ENCODE results near the gene PSD2. TPM values are rescaled to one million over a fixed set of nuclear protein-coding genes. Genes with fewer than 3 reads are reported as not detected.

PSD2 gene
- total and polyA plus RNA-seq, 2 donors (not counting 1 experiment from before 2014, with no cell fraction given): 0.10 to 0.17 TPM

DNA sequence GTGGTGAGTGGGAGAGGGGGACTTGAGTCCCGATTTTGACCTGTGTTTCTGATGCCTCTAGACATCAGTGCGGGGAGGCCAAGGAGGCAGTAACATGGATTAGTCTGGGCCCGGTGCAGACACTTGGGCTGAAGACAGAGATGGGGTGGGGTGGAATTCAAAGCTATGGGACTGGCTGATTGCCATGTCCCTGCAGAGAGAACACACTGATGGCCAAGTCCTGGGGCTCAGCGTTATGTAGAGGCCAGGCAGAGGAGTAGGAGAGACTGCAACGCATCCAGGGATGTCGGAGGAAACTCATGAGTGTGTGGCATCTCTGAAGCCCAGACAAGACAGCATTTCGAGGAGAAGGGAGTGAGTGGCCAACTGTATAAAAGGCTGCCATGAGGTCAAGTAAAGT lies 30.1 kb downstream of the PSD2 start:
- Histone ChIP-seq H3K4me2 (replicated peaks; ENCODE audit: low read depth, low read length, poor library complexity, severe bottlenecking) (no peak overlapping the region), H3K27ac (ENCODE audit: low read length in 2 of 2) (no peak overlapping the region), H4K20me1 (ENCODE audit: control insufficient read depth, insufficient read depth, low read length, poor library complexity, severe bottlenecking) (no peaks in the 10 kb centered on the region), H3K9ac (ENCODE audit: low read length) (no peak overlapping the region), H3K4me3 (ENCODE audit: control extremely low read depth in 1 of 5, extremely low read depth in 1 of 5, insufficient read depth in 1 of 5, low read depth in 2 of 5, low read length in 4 of 5) (no peak overlapping the region), H3K79me2 (ENCODE audit: control insufficient read depth, insufficient read depth, low read length) (no peaks in the 10 kb centered on the region), H3K27me3 (replicated peaks in 1 of 4; ENCODE audit: control extremely low read depth in 1 of 4, control insufficient read depth in 3 of 4, insufficient read depth in 4 of 4, low read length in 3 of 4) (peaks cover 0 to 3% (median 0%) of the 10 kb centered on the region in 4 experiments), H2AFZ (ENCODE audit: insufficient read depth, low read depth, low read length, poor library complexity, severe bottlenecking) (no peak overlapping the region), H3K4me1 (ENCODE audit: control insufficient read depth in 2 of 2, insufficient read depth in 2 of 2, low read length in 2 of 2) (no peaks in the 10 kb centered on the region), H3K36me3 (replicated peaks in 1 of 2; ENCODE audit: control extremely low read depth in 1 of 2, control insufficient read depth in 1 of 2, extremely low read depth in 1 of 2, insufficient read depth in 2 of 2, low read length in 1 of 2) (no peaks in the 10 kb centered on the region), H3K9me3 (ENCODE audit: control extremely low read depth in 1 of 3, control insufficient read depth in 2 of 3, insufficient read depth in 1 of 3, low read length in 2 of 3) (no peaks in the 10 kb centered on the region)
- Mint-ChIP-seq H3K4me3 (no peak overlapping the region), H3K9me3 (ENCODE audit: insufficient read depth) (no peaks in the 10 kb centered on the region), H3K27ac (no peak overlapping the region), H3K27me3 (peaks cover 29% of the 10 kb centered on the region), H3K4me1 (no peaks in the 10 kb centered on the region)
- DNase-seq (no peak), ATAC-seq (ENCODE audit: low read depth) (no peak)
- ChIA-PET CTCF (interaction anchor here (1.7 kb wide), 1 partner anchor 38 kb away, joined by 8 read pairs; no protein-coding TSS in a partner anchor), POLR2A (no interaction called here)
- TF ChIP-seq EZH2 (IDR thresholded peaks at IDR 0.05; ENCODE audit: borderline replicate concordance, insufficient read depth, low read depth, low read length, poor library complexity, severe bottlenecking): no peak
- TF ChIP-seq, protein P1, sequence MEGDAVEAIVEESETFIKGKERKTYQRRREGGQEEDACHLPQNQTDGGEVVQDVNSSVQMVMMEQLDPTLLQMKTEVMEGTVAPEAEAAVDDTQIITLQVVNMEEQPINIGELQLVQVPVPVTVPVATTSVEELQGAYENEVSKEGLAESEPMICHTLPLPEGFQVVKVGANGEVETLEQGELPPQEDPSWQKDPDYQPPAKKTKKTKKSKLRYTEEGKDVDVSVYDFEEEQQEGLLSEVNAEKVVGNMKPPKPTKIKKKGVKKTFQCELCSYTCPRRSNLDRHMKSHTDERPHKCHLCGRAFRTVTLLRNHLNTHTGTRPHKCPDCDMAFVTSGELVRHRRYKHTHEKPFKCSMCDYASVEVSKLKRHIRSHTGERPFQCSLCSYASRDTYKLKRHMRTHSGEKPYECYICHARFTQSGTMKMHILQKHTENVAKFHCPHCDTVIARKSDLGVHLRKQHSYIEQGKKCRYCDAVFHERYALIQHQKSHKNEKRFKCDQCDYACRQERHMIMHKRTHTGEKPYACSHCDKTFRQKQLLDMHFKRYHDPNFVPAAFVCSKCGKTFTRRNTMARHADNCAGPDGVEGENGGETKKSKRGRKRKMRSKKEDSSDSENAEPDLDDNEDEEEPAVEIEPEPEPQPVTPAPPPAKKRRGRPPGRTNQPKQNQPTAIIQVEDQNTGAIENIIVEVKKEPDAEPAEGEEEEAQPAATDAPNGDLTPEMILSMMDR (IDR thresholded peaks at IDR 0.05): no peak
- intact Hi-C loops (cut with micrococcal nuclease): no loop called here
- 85% methylated on average over 7 of the region's 7 CpGs for WGBS (ENCODE audit: insufficient coverage)

DNA sequence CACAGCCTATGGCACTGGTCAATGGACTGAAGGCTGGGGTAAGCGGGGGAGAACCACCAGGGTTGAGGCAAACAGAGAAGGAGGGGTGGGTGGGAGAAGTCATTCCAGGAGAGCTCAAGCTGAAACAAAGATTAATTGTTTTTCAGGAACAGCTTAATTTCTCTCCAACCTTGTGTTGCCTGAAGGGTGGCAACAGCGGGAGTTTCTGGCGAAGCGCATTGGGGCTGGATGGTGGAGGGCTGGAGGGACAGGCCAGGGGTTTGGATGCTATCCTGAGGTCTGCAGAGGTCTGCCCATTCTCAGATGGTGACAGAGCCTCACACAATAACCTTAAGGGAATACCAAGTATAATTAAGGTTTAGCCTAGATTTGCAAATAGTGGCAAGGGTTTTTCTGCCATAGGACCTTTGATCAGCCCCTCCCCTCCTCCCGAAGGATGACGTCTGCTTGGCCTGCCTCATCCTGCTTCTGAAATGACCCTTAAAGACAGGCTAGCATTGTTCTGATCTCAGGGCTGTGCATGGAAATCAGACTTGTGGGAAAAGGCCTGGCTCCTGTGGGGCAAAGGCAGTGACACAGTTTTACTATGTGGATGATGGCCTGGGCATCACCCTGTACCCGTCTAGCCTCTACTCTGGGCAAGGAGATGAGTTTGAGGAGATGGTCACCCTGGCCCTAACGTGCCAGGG lies 32.7 kb downstream of the PSD2 start:
- H3K27ac Mint-ChIP-seq: no peak overlapping the region
- CTCF ChIA-PET: no interaction called here
- Histone ChIP-seq H3K9ac (ENCODE audit: low read length) (no peak overlapping the region), H3K27ac (ENCODE audit: low read length in 2 of 2) (no peak overlapping the region), H3K4me1 (ENCODE audit: control insufficient read depth in 2 of 2, insufficient read depth in 2 of 2, low read length in 2 of 2) (no peaks in the 10 kb centered on the region), H3K36me3 (replicated peaks in 1 of 2; ENCODE audit: control extremely low read depth in 1 of 2, control insufficient read depth in 1 of 2, extremely low read depth in 1 of 2, insufficient read depth in 2 of 2, low read length in 1 of 2) (no peaks in the 10 kb centered on the region), H3K4me2 (replicated peaks; ENCODE audit: low read depth, low read length, poor library complexity, severe bottlenecking) (no peak overlapping the region), H3K9me3 (ENCODE audit: control extremely low read depth in 1 of 3, control insufficient read depth in 2 of 3, insufficient read depth in 1 of 3, low read length in 2 of 3) (no peaks in the 10 kb centered on the region), H4K20me1 (ENCODE audit: control insufficient read depth, insufficient read depth, low read length, poor library complexity, severe bottlenecking) (no peaks in the 10 kb centered on the region), H3K27me3 (replicated peaks in 1 of 4; ENCODE audit: control extremely low read depth in 1 of 4, control insufficient read depth in 3 of 4, insufficient read depth in 4 of 4, low read length in 3 of 4) (peaks cover 0 to 5% (median 0%) of the 10 kb centered on the region in 4 experiments), H2AFZ (ENCODE audit: insufficient read depth, low read depth, low read length, poor library complexity, severe bottlenecking) (no peak overlapping the region), H3K79me2 (ENCODE audit: control insufficient read depth, insufficient read depth, low read length) (no peaks in the 10 kb centered on the region), H3K4me3 (ENCODE audit: control extremely low read depth in 1 of 5, extremely low read depth in 1 of 5, insufficient read depth in 1 of 5, low read depth in 2 of 5, low read length in 4 of 5) (no peak overlapping the region)
- ATAC-seq (ENCODE audit: low read depth): no peak
- POLR2A ChIA-PET: no interaction called here
- intact Hi-C loops (cut with micrococcal nuclease): no loop called here
- H3K4me1 Mint-ChIP-seq: no peaks in the 10 kb centered on the region
- no peak for TF ChIP-seq EZH2 (IDR thresholded peaks at IDR 0.05; ENCODE audit: borderline replicate concordance, insufficient read depth, low read depth, low read length, poor library complexity, severe bottlenecking)
- TF ChIP-seq, protein P1 (IDR thresholded peaks at IDR 0.05): no peak
- no peak for DNase-seq
- no peak overlapping the region for H3K4me3 Mint-ChIP-seq
- no peaks in the 10 kb centered on the region for H3K9me3 Mint-ChIP-seq (ENCODE audit: insufficient read depth)
- H3K27me3 Mint-ChIP-seq: peaks cover 43% of the 10 kb centered on the region
- 75% methylated on average over 4 of the region's 8 CpGs for WGBS (ENCODE audit: insufficient coverage)
